Gastroesophageal sphincter (tissue), 4 donors: Measurements from ENCODE around the gene CDH23. TPM values are rescaled to one million over a fixed set of nuclear protein-coding genes. Genes with fewer than 3 reads are reported as not detected.

ENCODE experiments used
- ATAC-seq: fragments of 150-250 bp; one replicate; pipeline ENCODE4 v1.9.1; 2016; ENCODE audit warnings: mild to moderate bottlenecking, moderate library complexity
- H3K27ac ChIP-seq, 4 donors: fragments of 200-600 bp; sonication (generic) in 3 of 4; 1 replicate in 3 of 4; 2 replicates in 1 of 4; pipeline ENCODE4 v1.5.1; 2016 to 2019
- H3K27me3 ChIP-seq: fragments of 200-600 bp; sonication (generic); one replicate; pipeline ENCODE4 v1.5.1; 2019
- H3K36me3 ChIP-seq, 2 donors: fragments of 200-600 bp; sonication (generic); one replicate each; pipeline ENCODE4 v1.5.1; 2019; ENCODE audit warnings: control low read depth in 1 of 2
- H3K4me1 ChIP-seq, 3 donors: fragments of 200-600 bp; sonication (generic); 1 replicate in 2 of 3; 2 replicates in 1 of 3; pipeline ENCODE4 v1.5.1; 2016 to 2019; ENCODE audit warnings: control low read depth in 2 of 3
- H3K4me3 ChIP-seq, 2 donors: fragments of 200-600 bp; sonication (generic); one replicate each; pipeline ENCODE4 v1.5.1; 2019; ENCODE audit warnings: mild to moderate bottlenecking in 1 of 2, moderate library complexity in 1 of 2
- H3K9me3 ChIP-seq, 3 donors: fragments of 200-600 bp; sonication (generic); one replicate each; pipeline ENCODE4 v1.5.1; 2017 to 2019; ENCODE audit warnings: control low read depth in 2 of 3
- CTCF ChIP-seq, 4 experiments: fragments of 200-600 bp in 2 of 4; fragments of 450-650 bp in 2 of 4; sonication (generic) in 1 of 4; IDR thresholded peaks; one replicate each; pipeline ENCODE4 v1.5.1; 2017 to 2019; ENCODE audit warnings: antibody characterized with exemption in 4 of 4, mild to moderate bottlenecking in 2 of 4, moderate library complexity in 2 of 4
- EP300 ChIP-seq: sonication (generic); formaldehyde crosslinking; IDR thresholded peaks from one replicate; pipeline ENCODE4 v1.6.1; 2017; ENCODE audit warnings: antibody characterized with exemption, mild to moderate bottlenecking
- POLR2A ChIP-seq, 2 donors: fragments of 450-650 bp; IDR thresholded peaks; one replicate each; pipeline ENCODE4 v1.6.1; 2017; ENCODE audit warnings: antibody characterized with exemption in 2 of 2, mild to moderate bottlenecking in 2 of 2, moderate library complexity in 1 of 2
- POLR2AphosphoS5 ChIP-seq: sonication (generic); formaldehyde crosslinking; IDR thresholded peaks from one replicate; pipeline ENCODE4 v1.6.1; 2017; ENCODE audit warnings: antibody characterized with exemption
- WGBS, 2 donors: methylation state at CpG; one replicate each; pipeline ENCODE4 v1.1.5; 2018; ENCODE audit warnings: low coverage in 1 of 2; 5-methylcytosine and 5-hydroxymethylcytosine counted together
- total RNA-seq, 4 donors: library from RNA; depleted of rRNA; stranded (reverse); fragments of >200 nt; gene quantifications; one replicate each; pipeline ENCODE4 v1.1.0, GENCODE V29; 2016

The CDH23 gene
- total RNA-seq, 4 donors from 2014 or later = 5.1 to 33.5 (median 16.2) TPM

GRCh38 chr10:71456631-71457030, 59.9 kb downstream of the CDH23 start:
- Histone ChIP-seq H3K4me3 (no peak overlapping the region), H3K27ac (no peak overlapping the region), H3K36me3 (no peaks in the 10 kb centered on the region), H3K9me3 (no peaks in the 10 kb centered on the region), H3K27me3 (no peaks in the 10 kb centered on the region), H3K4me1 (no peaks in the 10 kb centered on the region)
- ATAC-seq = no peak
- no peak for TF ChIP-seq POLR2AphosphoS5
- TF ChIP-seq EP300 = no peak
- no peak for TF ChIP-seq CTCF (IDR thresholded peaks at IDR 0.05)
- TF ChIP-seq POLR2A (IDR thresholded peaks at IDR 0.05) = no peak
- WGBS, 2 donors = 85% methylated on average over 2 of the region's 3 CpGs; no CpG with 5 or more reads in 1 of the 2 donors

GRCh38 chr10:71457908-71458307, 61.2 kb downstream of the CDH23 start:
- H3K27me3 ChIP-seq = no peaks in the 10 kb centered on the region
- H3K4me3 ChIP-seq = no peak overlapping the region
- H3K36me3 ChIP-seq = no peaks in the 10 kb centered on the region
- no peak overlapping the region for H3K27ac ChIP-seq
- H3K9me3 ChIP-seq = no peaks in the 10 kb centered on the region
- ATAC-seq = no peak
- WGBS, 2 donors = 67% methylated on average over 1 of the region's 4 CpGs; no CpG with 5 or more reads in 1 of the 2 donors
- H3K4me1 ChIP-seq = no peaks in the 10 kb centered on the region
- no peak for TF ChIP-seq EP300
- TF ChIP-seq CTCF (IDR thresholded peaks at IDR 0.05) = no peak
- TF ChIP-seq POLR2A (IDR thresholded peaks at IDR 0.05) = no peak
- no peak for TF ChIP-seq POLR2AphosphoS5

GRCh38 chr10:71458387-71458786, 61.7 kb downstream of the CDH23 start:
- no peaks in the 10 kb centered on the region for H3K9me3 ChIP-seq
- no peak for ATAC-seq
- H3K36me3 ChIP-seq = no peaks in the 10 kb centered on the region
- H3K4me1 ChIP-seq = no peaks in the 10 kb centered on the region
- H3K4me3 ChIP-seq = no peak overlapping the region
- H3K27ac ChIP-seq = no peak overlapping the region
- H3K27me3 ChIP-seq = no peaks in the 10 kb centered on the region
- TF ChIP-seq EP300 (no peak), POLR2A (IDR thresholded peaks at IDR 0.05) (no peak), CTCF (IDR thresholded peaks at IDR 0.05) (no peak), POLR2AphosphoS5 (no peak)
- WGBS, 2 donors = 92% methylated on average over 2 of the region's 2 CpGs; no CpG with 5 or more reads in 1 of the 2 donors

GRCh38 chr10:71459513-71459912, 62.8 kb downstream of the CDH23 start:
- ATAC-seq = no peak
- no peak overlapping the region for H3K27ac ChIP-seq
- WGBS, 2 donors = 85 to 89% methylated on average over 3 of the region's 5 CpGs
- H3K27me3 ChIP-seq = no peaks in the 10 kb centered on the region
- H3K4me1 ChIP-seq = no peaks in the 10 kb centered on the region
- no peaks in the 10 kb centered on the region for H3K9me3 ChIP-seq
- H3K36me3 ChIP-seq = no peaks in the 10 kb centered on the region
- TF ChIP-seq EP300 (no peak), CTCF (IDR thresholded peaks at IDR 0.05) (no peak), POLR2A (IDR thresholded peaks at IDR 0.05) (no peak)
- H3K4me3 ChIP-seq = no peak overlapping the region

- no peaks in the 10 kb centered on the region for H3K36me3 ChIP-seq
- H3K27ac ChIP-seq = no peak overlapping the region
- no peak for ATAC-seq
- TF ChIP-seq CTCF (IDR thresholded peaks at IDR 0.05) (no peak), POLR2A (IDR thresholded peaks at IDR 0.05) (no peak), POLR2AphosphoS5 (no peak), EP300 (no peak)
- no peaks in the 10 kb centered on the region for H3K4me1 ChIP-seq
- H3K4me3 ChIP-seq = no peak overlapping the region
- no peaks in the 10 kb centered on the region for H3K9me3 ChIP-seq
- no peaks in the 10 kb centered on the region for H3K27me3 ChIP-seq
- 81% methylated on average over 5 of the region's 9 CpGs; no CpG with 5 or more reads in 1 of the 2 donors for WGBS, 2 donors
Measured at GRCh38 chr10:71460615-71461014, 63.9 kb downstream of the CDH23 start.
